Activated naive CD8-positive, alpha-beta T cell (primary cell): Measurements from ENCODE around the gene EYS.
A peak's percentile ranks its signal among the peaks of the same experiment; 100 is the strongest.

Experiments
- H3K27ac Mint-ChIP-seq: one replicate; pipeline ENCODE4 v1.8.0; 2021; ENCODE audit warnings: mixed read lengths
- H3K27me3 Mint-ChIP-seq: one replicate; pipeline ENCODE4 v1.8.0; 2021; ENCODE audit warnings: mixed read lengths
- H3K36me3 Mint-ChIP-seq: one replicate; pipeline ENCODE4 v1.8.0; 2021; ENCODE audit warnings: mixed read lengths
- H3K4me1 Mint-ChIP-seq: one replicate; pipeline ENCODE4 v1.8.0; 2021; ENCODE audit warnings: low read depth, mixed read lengths
- H3K4me3 Mint-ChIP-seq: one replicate; pipeline ENCODE4 v1.8.0; 2021; ENCODE audit warnings: mild to moderate bottlenecking, mixed read lengths
- H3K9me3 Mint-ChIP-seq: one replicate; pipeline ENCODE4 v1.8.0; 2021; ENCODE audit warnings: low read depth, mixed read lengths

The EYS gene

DNA sequence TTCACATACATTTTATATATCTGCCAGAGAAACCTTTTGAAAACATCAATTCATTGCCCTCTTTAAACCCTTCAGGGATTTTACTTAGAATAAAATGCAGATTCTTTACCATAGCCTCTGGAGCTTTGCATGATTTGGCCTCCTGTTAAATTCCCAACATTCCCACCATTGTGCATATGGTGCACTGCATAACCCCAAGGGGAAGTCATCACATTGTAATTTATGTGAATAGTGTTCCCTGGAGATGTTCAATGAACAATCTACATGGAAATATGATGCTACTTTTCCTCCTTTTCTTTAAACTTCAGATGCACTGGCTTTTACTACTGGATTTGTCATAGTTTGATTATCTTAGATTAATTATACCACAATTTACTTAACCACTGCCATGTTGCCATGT is 1976.7 kb downstream of the EYS start:
- Mint-ChIP-seq H3K36me3 (peaks cover 15% of the 10 kb centered on the region), H3K27me3 (no peaks in the 10 kb centered on the region), H3K27ac (no peak overlapping the region), H3K9me3 (no peaks in the 10 kb centered on the region), H3K4me1 (peaks cover 9% of the 10 kb centered on the region), H3K4me3 (no peak overlapping the region)

DNA sequence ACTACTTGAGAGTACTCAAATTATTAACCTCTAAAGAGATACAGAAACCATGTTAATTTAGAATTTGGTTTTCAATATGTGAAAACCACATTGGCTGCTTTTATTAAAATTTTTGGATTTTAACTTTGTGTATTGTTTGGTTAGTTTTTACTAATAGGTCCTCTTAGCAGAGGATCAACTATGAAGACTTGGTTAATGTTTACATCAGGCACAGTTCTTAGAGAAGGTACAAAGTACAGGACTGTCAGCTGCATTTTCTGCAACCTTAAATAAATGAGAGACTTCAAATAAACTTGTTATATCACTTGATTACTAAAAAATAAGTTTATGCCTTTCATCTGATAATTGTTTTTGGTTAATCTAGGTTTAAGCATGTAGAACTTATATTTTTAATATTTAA is 1982.3 kb downstream of the EYS start:
- no peak overlapping the region for H3K4me3 Mint-ChIP-seq
- H3K27me3 Mint-ChIP-seq, result no peaks in the 10 kb centered on the region
- peaks cover 11% of the 10 kb centered on the region for H3K4me1 Mint-ChIP-seq
- peaks cover 2% of the 10 kb centered on the region for H3K36me3 Mint-ChIP-seq
- no peaks in the 10 kb centered on the region for H3K9me3 Mint-ChIP-seq
- no peak overlapping the region for H3K27ac Mint-ChIP-seq

DNA sequence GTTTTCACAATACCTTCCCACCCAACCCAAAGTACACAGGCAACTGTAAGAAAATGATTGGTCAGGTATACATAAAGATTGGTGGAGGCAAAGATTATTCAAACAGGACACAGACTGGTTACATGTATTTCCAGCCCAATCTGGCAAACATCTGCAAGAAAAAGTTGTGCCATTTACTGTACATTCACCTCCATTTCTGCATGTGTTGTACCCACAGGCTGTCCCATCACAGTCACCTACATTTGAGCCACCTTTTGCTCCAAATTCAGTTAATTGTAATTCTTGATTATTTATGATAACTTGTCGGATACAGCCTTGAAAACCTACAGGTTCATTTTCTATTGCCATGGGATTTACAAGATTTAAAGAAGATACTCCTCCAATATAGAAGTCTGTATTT is 1985.8 kb downstream of the EYS start:
- Mint-ChIP-seq H3K36me3 (no peaks in the 10 kb centered on the region), H3K27ac (no peak overlapping the region), H3K4me3 (no peak overlapping the region), H3K9me3 (no peaks in the 10 kb centered on the region), H3K4me1 (peaks cover 6% of the 10 kb centered on the region), H3K27me3 (no peaks in the 10 kb centered on the region)

DNA sequence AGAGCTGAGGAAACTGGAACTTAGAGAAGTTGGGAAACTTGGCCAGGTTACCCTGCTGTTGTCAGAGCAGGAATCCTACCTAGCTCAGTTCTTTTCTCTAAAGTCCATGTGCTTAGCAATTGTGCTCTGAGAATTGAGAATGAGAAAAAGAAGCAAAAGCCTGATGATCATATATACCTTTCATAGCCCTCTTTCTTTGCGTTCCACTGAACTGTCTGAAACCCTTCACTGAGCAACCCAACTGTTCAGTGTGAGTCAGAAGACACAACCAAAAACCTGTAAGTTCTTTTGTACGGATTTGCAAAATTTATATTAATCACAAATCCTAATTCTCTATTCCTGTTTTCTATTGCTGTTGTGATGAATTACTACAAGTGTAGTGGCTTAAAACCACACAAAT is 1990.9 kb downstream of the EYS start:
- Mint-ChIP-seq H3K27me3 (no peaks in the 10 kb centered on the region), H3K4me3 (no peak overlapping the region), H3K36me3 (peaks cover 21% of the 10 kb centered on the region), H3K9me3 (no peaks in the 10 kb centered on the region), H3K4me1 (peaks cover 3% of the 10 kb centered on the region), H3K27ac (no peak overlapping the region)

DNA sequence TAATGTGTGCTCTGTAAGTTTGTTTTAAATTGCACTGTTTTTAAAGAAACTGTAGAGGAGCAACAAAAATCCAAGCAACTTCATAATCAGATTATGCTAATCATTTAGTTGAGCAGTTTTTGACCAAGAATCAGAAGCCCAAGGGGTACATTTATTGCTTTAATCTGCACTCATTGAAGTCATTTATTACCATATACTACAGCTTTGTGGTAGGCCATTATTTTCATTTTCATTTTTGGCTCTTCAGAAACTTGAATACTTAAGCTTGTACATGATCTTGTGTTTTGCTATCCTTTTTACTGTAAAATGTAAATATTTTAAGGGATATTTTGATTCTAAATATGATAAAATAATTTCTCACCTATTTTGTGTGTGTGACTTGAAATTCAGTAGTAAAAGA is 1992.9 kb downstream of the EYS start:
- peaks cover 34% of the 10 kb centered on the region for H3K36me3 Mint-ChIP-seq
- no peaks in the 10 kb centered on the region for H3K9me3 Mint-ChIP-seq
- no peaks in the 10 kb centered on the region for H3K27me3 Mint-ChIP-seq
- H3K27ac Mint-ChIP-seq, result no peak overlapping the region
- H3K4me3 Mint-ChIP-seq, result no peak overlapping the region
- H3K4me1 Mint-ChIP-seq, result peaks cover 3% of the 10 kb centered on the region

DNA sequence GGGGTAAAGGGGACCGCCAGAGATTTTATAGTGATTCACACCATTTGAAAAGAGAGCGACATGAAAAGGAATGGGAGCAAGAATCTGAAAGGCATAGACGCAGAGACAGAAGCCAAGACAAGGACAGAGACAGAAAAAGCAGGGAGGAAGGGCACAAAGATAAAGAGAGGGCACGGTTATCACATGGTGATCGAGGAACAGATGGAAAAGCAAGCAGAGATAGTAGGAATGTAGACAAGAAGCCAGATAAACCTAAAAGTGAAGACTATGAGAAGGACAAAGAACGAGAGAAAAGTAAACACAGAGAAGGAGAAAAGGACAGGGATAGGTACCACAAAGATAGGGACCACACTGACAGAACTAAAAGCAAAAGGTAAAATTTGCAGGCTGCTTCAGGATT is 1993.7 kb downstream of the EYS start:
- Mint-ChIP-seq H3K9me3 (no peaks in the 10 kb centered on the region), H3K27ac (peak overlapping the region; percentile 50), H3K4me3 (no peak overlapping the region), H3K27me3 (no peaks in the 10 kb centered on the region), H3K4me1 (peaks cover 3% of the 10 kb centered on the region), H3K36me3 (peaks cover 34% of the 10 kb centered on the region)

DNA sequence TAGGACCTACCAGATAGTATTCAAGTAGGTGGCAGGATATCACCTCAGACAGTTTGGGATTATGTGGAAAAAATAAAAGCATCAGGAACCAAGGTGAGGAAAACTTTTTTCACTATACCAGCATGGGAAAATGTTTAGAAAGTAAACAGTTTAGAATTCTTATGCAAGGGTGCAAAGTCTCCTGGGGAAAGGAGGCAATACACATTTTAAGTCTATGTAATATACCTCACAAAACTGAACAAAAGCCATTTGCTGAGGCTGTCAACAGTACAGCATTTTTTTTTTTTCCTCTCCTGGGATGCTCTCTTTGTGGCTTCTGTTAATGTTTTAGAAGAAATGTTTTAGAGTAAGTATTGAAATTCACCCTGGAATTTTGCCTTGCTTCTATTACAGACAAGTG is 1997.9 kb downstream of the EYS start:
- H3K9me3 Mint-ChIP-seq, result no peaks in the 10 kb centered on the region
- no peak overlapping the region for H3K4me3 Mint-ChIP-seq
- peaks cover 34% of the 10 kb centered on the region for H3K36me3 Mint-ChIP-seq
- H3K4me1 Mint-ChIP-seq, result peaks cover 12% of the 10 kb centered on the region
- no peaks in the 10 kb centered on the region for H3K27me3 Mint-ChIP-seq
- peak overlapping the region; percentile 29 for H3K27ac Mint-ChIP-seq

DNA sequence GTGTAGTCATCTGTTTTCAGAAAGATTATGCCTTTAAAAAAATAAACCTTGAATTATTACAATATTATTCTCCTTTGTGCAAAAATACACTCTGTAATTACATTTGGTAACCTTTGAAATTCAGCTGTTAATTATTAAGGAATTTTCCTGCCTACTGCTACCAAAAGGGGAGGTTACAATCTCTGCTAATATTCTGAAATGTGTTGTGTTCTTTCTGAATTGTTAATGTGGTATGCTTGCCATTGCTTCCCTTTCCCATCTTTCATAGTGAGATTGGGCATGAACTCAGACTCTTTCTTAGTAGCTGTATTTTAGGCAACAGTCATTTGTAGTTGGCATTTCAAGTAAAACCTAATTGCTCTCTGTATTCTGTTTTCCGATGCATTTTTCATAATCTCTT is 1998.4 kb downstream of the EYS start:
- Mint-ChIP-seq H3K9me3 (no peaks in the 10 kb centered on the region), H3K27ac (no peak overlapping the region), H3K36me3 (peaks cover 34% of the 10 kb centered on the region), H3K4me1 (peaks cover 12% of the 10 kb centered on the region), H3K4me3 (no peak overlapping the region), H3K27me3 (no peaks in the 10 kb centered on the region)

DNA sequence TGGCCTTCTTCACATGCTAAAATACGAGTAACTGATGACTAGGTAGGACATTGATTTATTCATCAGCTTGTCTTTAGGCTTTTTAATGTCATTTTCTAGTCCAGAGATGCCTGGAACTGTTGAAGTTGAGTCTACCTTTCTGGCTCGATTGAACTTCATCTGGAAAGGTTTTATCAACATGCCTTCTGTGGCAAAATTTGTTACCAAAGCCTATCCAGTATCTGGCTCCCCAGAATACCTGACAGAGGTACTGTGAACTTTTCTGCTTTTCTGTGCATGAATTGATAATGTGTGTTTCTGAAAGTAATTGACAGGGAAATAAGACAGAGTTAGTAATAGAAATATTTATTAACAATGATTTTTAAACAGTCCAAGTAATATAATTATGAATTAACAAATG is 2000.4 kb downstream of the EYS start:
- Mint-ChIP-seq H3K27ac (peak overlapping the region; percentile 8), H3K27me3 (no peaks in the 10 kb centered on the region), H3K9me3 (no peaks in the 10 kb centered on the region), H3K4me3 (no peak overlapping the region), H3K4me1 (peaks cover 9% of the 10 kb centered on the region), H3K36me3 (peaks cover 21% of the 10 kb centered on the region)

DNA sequence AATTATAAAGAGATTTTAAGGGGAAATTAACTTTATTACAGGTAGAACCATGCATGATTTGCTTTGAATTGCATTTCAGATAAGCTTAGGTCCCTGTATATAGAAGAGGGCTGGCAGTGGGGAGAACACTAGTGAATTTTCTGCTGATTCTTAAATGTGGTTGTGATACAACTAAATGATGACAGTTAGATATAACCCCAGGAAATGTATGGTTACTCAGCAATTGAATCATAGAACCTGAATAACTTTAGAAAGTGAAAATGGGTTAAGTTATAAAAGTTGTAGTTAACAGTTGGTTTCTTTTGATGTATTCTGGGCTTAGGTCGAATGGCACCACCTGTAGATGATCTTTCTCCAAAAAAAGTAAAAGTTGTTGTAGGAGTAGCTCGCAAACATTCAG is 2001.3 kb downstream of the EYS start:
- Mint-ChIP-seq H3K9me3 (no peaks in the 10 kb centered on the region), H3K27ac (no peak overlapping the region), H3K4me1 (peaks cover 9% of the 10 kb centered on the region), H3K36me3 (peaks cover 15% of the 10 kb centered on the region), H3K4me3 (no peak overlapping the region), H3K27me3 (no peaks in the 10 kb centered on the region)

DNA sequence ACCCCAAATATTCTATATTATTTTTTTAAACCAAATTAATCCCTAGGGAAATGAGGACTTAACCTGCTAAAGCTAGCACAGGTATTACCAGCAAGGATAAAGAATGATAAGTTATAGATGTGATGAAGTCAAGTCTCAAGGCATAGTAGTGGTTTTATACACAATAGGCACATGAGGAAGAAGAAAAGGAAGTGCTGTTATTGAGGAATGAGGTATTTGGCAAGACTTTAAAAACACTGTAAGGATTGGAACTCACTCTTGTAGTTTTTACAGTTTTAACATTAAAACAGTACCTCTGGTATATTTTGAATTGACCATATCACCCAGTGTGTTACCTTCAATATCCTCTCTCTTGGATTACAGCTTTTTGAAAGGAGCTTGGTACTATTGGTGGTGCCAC is 2016.8 kb downstream of the EYS start:
- Mint-ChIP-seq H3K27me3 (no peaks in the 10 kb centered on the region), H3K4me1 (peaks cover 25% of the 10 kb centered on the region), H3K4me3 (no peak overlapping the region), H3K36me3 (peaks cover 13% of the 10 kb centered on the region), H3K9me3 (no peaks in the 10 kb centered on the region), H3K27ac (no peak overlapping the region)

DNA sequence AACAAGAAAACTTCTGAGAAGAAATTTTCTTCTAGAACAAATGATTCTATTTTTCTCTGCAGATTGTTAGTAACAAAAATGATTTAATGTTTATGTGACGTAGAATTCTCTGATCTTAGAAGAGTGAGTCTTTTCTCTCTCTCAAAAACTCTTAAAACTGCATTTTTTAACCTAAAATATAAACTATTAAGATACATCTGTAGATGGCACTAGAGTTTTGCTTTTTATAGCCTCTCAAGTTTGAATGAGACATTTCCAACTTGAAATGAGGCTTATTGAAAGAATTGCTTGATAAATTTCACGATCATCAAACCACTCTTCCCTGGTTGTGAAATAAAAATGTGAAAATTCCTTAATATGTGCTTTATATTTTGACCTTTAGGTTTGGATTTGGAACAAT is 2017.6 kb downstream of the EYS start:
- Mint-ChIP-seq H3K9me3 (no peaks in the 10 kb centered on the region), H3K27me3 (no peaks in the 10 kb centered on the region), H3K36me3 (peaks cover 12% of the 10 kb centered on the region), H3K4me1 (peaks cover 23% of the 10 kb centered on the region), H3K27ac (no peak overlapping the region), H3K4me3 (no peak overlapping the region)

DNA sequence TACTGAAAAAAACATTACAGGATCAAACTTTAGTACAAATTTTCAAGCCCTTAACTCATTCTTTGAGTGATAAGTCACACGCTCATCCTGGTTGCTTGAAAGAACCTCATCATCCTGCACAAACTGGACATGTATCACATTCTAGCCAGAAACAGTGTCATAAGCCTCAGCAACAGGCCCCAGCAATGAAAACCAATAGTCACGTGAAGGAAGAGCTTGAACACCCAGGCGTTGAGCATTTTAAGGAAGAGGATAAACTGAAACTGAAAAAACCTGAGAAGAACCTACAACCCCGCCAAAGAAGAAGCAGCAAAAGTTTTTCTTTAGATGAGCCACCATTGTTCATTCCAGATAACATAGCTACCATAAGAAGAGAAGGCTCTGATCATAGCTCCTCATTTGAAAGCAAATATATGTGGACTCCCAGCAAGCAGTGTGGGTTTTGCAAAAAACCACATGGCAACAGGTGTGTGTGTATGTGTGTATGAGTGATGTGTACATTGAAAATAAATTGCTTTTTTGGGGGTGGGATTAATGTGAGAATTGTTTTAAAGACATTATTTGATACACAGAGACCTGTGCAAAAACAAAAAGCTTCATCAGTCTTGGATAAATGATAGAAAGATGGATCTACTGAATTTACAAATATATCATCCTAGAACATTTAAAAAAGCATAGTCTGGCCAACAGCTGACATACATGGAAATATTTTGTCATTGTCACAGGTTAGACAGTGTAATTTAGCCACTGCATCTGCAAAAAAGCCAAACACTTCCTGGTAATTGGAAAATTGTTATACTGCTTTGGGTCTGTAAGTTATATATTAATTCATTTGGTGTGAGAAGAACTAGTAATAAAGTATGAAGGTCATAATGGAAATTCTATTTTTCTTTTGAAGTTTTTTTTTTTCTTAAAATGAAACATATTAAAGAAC is 2021.3 kb downstream of the EYS start:
- Mint-ChIP-seq H3K27me3 (no peaks in the 10 kb centered on the region), H3K4me1 (peaks cover 43% of the 10 kb centered on the region), H3K4me3 (no peak overlapping the region), H3K36me3 (peaks cover 19% of the 10 kb centered on the region), H3K27ac (peak overlapping the region; percentile 1), H3K9me3 (no peaks in the 10 kb centered on the region)

DNA sequence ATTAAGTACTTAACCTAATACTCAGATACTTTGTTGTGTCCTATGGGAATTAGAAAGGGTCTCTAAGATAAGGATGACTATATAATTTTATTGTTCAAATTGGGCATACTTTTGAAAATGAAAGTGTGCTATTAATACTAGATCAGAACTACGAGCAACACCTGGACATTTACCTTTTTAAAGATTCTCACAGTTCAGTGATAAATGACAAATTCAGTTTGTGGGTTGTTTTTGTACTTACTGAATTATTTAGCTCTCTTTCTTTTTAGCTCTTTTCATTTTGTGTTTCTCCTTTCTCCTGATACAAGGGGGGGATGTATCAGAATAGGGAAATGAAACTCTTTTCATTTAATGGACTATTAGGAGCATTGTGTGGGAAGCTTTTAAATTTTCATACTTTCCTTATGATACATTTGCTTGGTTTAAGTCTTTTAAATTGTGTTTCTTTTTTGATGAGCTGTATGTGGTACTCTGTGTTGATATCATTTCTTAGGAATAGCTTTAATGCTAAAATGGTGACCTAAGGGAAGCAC is 2023.9 kb downstream of the EYS start:
- Mint-ChIP-seq H3K4me3 (no peak overlapping the region), H3K9me3 (no peaks in the 10 kb centered on the region), H3K27ac (no peak overlapping the region), H3K36me3 (peaks cover 21% of the 10 kb centered on the region), H3K4me1 (peaks cover 58% of the 10 kb centered on the region), H3K27me3 (no peaks in the 10 kb centered on the region)

DNA sequence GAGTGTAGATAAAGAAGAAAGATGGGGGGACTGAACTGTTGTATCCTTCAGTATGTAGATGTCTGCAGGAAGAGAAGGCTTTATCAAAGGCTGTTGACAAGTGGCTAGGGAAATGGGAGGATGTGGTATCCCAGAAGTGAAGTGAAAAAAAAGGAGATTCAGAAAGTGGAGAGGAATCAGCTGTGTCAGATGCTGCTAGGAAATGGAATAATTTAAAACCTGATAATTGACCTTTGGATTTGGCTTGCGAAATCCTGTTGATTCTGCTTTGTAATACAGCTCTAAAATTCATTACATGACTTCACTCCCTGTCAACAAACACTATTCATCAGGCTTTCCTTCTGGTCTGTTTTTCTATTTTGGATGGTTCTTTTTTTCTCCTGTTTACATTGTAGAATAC is 2029.7 kb downstream of the EYS start:
- Mint-ChIP-seq H3K27me3 (no peaks in the 10 kb centered on the region), H3K4me3 (no peak overlapping the region), H3K4me1 (peaks cover 50% of the 10 kb centered on the region), H3K9me3 (no peaks in the 10 kb centered on the region), H3K36me3 (peaks cover 7% of the 10 kb centered on the region), H3K27ac (no peak overlapping the region)
